ENCODE measurements around the gene PSMD13.
A peak's percentile ranks its signal among the peaks of the same experiment; 100 is the strongest.

Gene PSMD13

GRCh38 chr11:272931-273198 is 36.1 kb downstream of the PSMD13 start:
- Histone ChIP-seq H3K4me1 (ENCODE audit: control insufficient read depth in 1 of 2, insufficient read depth in 1 of 2, low read depth in 1 of 2, low read length in 1 of 2) (peaks cover 44 to 71% of the 10 kb centered on the region in 2 experiments), H3K36me3 (no peaks in the 10 kb centered on the region), H3K9me3 (no peaks in the 10 kb centered on the region), H3K27me3 (peaks cover 12% of the 10 kb centered on the region), H3K4me3 (ENCODE audit: low read depth in 1 of 2, low read length in 1 of 2) (no peak overlapping the region), H3K27ac (peak overlapping the region; percentile 1)
- TF ChIP-seq CTCF (IDR thresholded peaks at IDR 0.05) = no peak

GRCh38 chr11:276219-276618 is 39.4 kb downstream of the PSMD13 start:
- peak overlapping the region in 1 of 2 experiments; percentile 84 for H3K4me3 ChIP-seq (ENCODE audit: low read depth in 1 of 2, low read length in 1 of 2)
- H3K27ac ChIP-seq = no peak overlapping the region
- H3K27me3 ChIP-seq = peaks cover 46% of the 10 kb centered on the region
- peaks cover 39 to 57% of the 10 kb centered on the region in 2 experiments for H3K4me1 ChIP-seq (ENCODE audit: control insufficient read depth in 1 of 2, insufficient read depth in 1 of 2, low read depth in 1 of 2, low read length in 1 of 2)
- H3K9me3 ChIP-seq = no peaks in the 10 kb centered on the region
- peaks cover 12% of the 10 kb centered on the region for H3K36me3 ChIP-seq
- no peak for TF ChIP-seq CTCF (IDR thresholded peaks at IDR 0.05)

GRCh38 chr11:278001-278951 is 41.5 kb downstream of the PSMD13 start, which contains the start of gene NLRP6:
TSS of gene NLRP6 (plus strand) at chr11:278407. CDS start at chr11:278570, 163 bp downstream.
- Histone ChIP-seq H3K9me3 (no peaks in the 10 kb centered on the region), H3K36me3 (peaks cover 30% of the 10 kb centered on the region), H3K27me3 (peaks cover 66% of the 10 kb centered on the region), H3K4me1 (ENCODE audit: control insufficient read depth in 1 of 2, insufficient read depth in 1 of 2, low read depth in 1 of 2, low read length in 1 of 2) (peaks cover 52 to 74% of the 10 kb centered on the region in 2 experiments), H3K4me3 (ENCODE audit: low read depth in 1 of 2, low read length in 1 of 2) (peak within 1 kb of the TSS; percentile 84), H3K27ac (peak within 1 kb of the TSS; percentile 86)
- no peak for TF ChIP-seq CTCF (IDR thresholded peaks at IDR 0.05)

GRCh38 chr11:279040-279965 is 42.5 kb downstream of the PSMD13 start:
- TF ChIP-seq CTCF (IDR thresholded peaks at IDR 0.05) = no peak
- Histone ChIP-seq H3K4me3 (ENCODE audit: low read depth in 1 of 2, low read length in 1 of 2) (peak overlapping the region; percentile 84), H3K36me3 (peaks cover 35% of the 10 kb centered on the region), H3K27me3 (peaks cover 76% of the 10 kb centered on the region), H3K27ac (peak overlapping the region; percentile 86), H3K4me1 (ENCODE audit: control insufficient read depth in 1 of 2, insufficient read depth in 1 of 2, low read depth in 1 of 2, low read length in 1 of 2) (peaks cover 60 to 77% of the 10 kb centered on the region in 2 experiments), H3K9me3 (no peaks in the 10 kb centered on the region)

- peak overlapping the region; percentile 84 for H3K4me3 ChIP-seq (ENCODE audit: low read depth in 1 of 2, low read length in 1 of 2)
- H3K27ac ChIP-seq = peak overlapping the region; percentile 86
- peaks cover 83% of the 10 kb centered on the region for H3K27me3 ChIP-seq
- TF ChIP-seq CTCF (IDR thresholded peaks at IDR 0.05) = no peak
- H3K4me1 ChIP-seq (ENCODE audit: control insufficient read depth in 1 of 2, insufficient read depth in 1 of 2, low read depth in 1 of 2, low read length in 1 of 2) = peaks cover 54 to 68% of the 10 kb centered on the region in 2 experiments
- H3K9me3 ChIP-seq = no peaks in the 10 kb centered on the region
- peaks cover 43% of the 10 kb centered on the region for H3K36me3 ChIP-seq
These were observed 43.4 kb downstream of the PSMD13 start for GRCh38 chr11:279966-280705.
